IMR-90 (cell line): ENCODE data around the gene DGKD. TPM values are rescaled to one million over a fixed set of nuclear protein-coding genes. Genes with fewer than 3 reads are reported as not detected.

Experiments
- ATAC-seq: fragments of 200-7000 bp; cut with Tn5 transposase; 2 replicates; pipeline ENCODE4 v1.9.1; 2020; ENCODE audit warnings: low read depth, mild to moderate bottlenecking, moderate library complexity
- BruUV-seq: library from RNA; stranded (reverse); fragments of 400-500 nt; replicated peaks from 2 replicates; lab custom pipeline; 2021; lab: Mats Ljungman, UMichigan
- CTCF ChIA-PET: fragments of 300-600 bp; formaldehyde crosslinking; extraction: SDS; loops from one replicate; lab custom pipeline; 2021; ENCODE audit warnings: antibody characterized with exemption; lab: Yijun Ruan, JAX
- POLR2A ChIA-PET: fragments of 300-600 bp; sonication (Branson Sonifier 250); formaldehyde crosslinking; loops from one replicate; lab custom pipeline; 2022; ENCODE audit warnings: antibody characterized with exemption; ENCODE audit not compliant: unreplicated experiment; lab: Charles Lee
- DNase-seq: peaks from one replicate; pipeline ENCODE4 v3.0.0; 2013
- H2AFZ ChIP-seq: replicated peaks from 2 replicates; pipeline ENCODE3; 2013; ENCODE audit warnings: low read length, mild to moderate bottlenecking; ENCODE audit not compliant: poor library complexity
- H2AK5ac ChIP-seq: 2 replicates; pipeline ENCODE4 v1.6.1; 2013; ENCODE audit warnings: low read depth, low read length, inconsistent platforms
- H2AK9ac ChIP-seq: replicated peaks from 2 replicates; pipeline ENCODE3; 2013; ENCODE audit warnings: mild to moderate bottlenecking, low read depth, low read length, moderate library complexity; ENCODE audit not compliant: poor library complexity
- H2BK120ac ChIP-seq: 2 replicates; pipeline ENCODE4 v1.6.1; 2013; ENCODE audit warnings: low read depth, low read length, inconsistent platforms
- H2BK15ac ChIP-seq: 3 replicates; pipeline ENCODE4 v1.6.1; 2013; ENCODE audit warnings: low read depth, low read length, inconsistent platforms
- H2BK20ac ChIP-seq: 2 replicates; pipeline ENCODE4 v1.6.1; 2013; ENCODE audit warnings: low read depth, mild to moderate bottlenecking, inconsistent platforms, low read length, moderate library complexity
- H2BK5ac ChIP-seq: 2 replicates; pipeline ENCODE4 v1.6.1; 2013; ENCODE audit warnings: mild to moderate bottlenecking, low read depth, low read length, inconsistent platforms; ENCODE audit not compliant: poor library complexity, severe bottlenecking
- H3K14ac ChIP-seq: replicated peaks from 2 replicates; pipeline ENCODE4 v1.6.1; 2013; ENCODE audit warnings: low read depth, low read length, inconsistent platforms
- H3K18ac ChIP-seq: 2 replicates; pipeline ENCODE4 v1.6.1; 2013; ENCODE audit warnings: low read depth, low read length, control low read depth
- H3K23ac ChIP-seq: 2 replicates; pipeline ENCODE4 v1.6.1; 2013; ENCODE audit warnings: low read depth, low read length, inconsistent platforms
- H3K27ac ChIP-seq: 2 replicates; pipeline ENCODE4 v1.5.1; 2013; ENCODE audit warnings: mild to moderate bottlenecking, control low read depth, low read length; ENCODE audit not compliant: insufficient read depth
- H3K27me3 ChIP-seq: 2 replicates; pipeline ENCODE4 v1.6.1; 2013; ENCODE audit warnings: low read length; ENCODE audit not compliant: control insufficient read depth, insufficient read depth
- H3K36me3 ChIP-seq: 2 replicates; pipeline ENCODE4 v1.6.1; 2013; ENCODE audit warnings: low read length, mixed read lengths; ENCODE audit not compliant: control insufficient read depth, insufficient read depth
- H3K4ac ChIP-seq: 2 replicates; pipeline ENCODE4 v1.6.1; 2013; ENCODE audit warnings: low read depth, low read length, inconsistent platforms
- H3K4me1 ChIP-seq: 2 replicates; pipeline ENCODE4 v1.6.1; 2013; ENCODE audit warnings: low read length, mixed read lengths; ENCODE audit not compliant: control insufficient read depth, insufficient read depth
- H3K4me2 ChIP-seq: 2 replicates; pipeline ENCODE4 v1.6.1; 2013; ENCODE audit warnings: low read depth, mild to moderate bottlenecking, control low read depth, low read length, moderate library complexity
- H3K4me3 ChIP-seq: 2 replicates; pipeline ENCODE4 v1.5.1; 2013; ENCODE audit warnings: low read depth, mild to moderate bottlenecking, control low read depth, low read length, moderate library complexity; ENCODE audit not compliant: insufficient read depth
- H3K56ac ChIP-seq: 2 replicates; pipeline ENCODE4 v1.6.1; 2013; ENCODE audit warnings: low read length, inconsistent platforms; ENCODE audit not compliant: insufficient read depth; ENCODE audit errors: extremely low read depth
- H3K79me1 ChIP-seq, 2 experiments: 2 replicates each; pipeline ENCODE4 v1.6.1; 2013; ENCODE audit warnings: low read length in 2 of 2, inconsistent platforms in 1 of 2, low read depth in 1 of 2
- H3K9ac ChIP-seq: 2 replicates; pipeline ENCODE4 v1.6.1; 2013; ENCODE audit warnings: low read depth, low read length, control low read depth
- H3K9me1 ChIP-seq: 2 replicates; pipeline ENCODE4 v1.6.1; 2013; ENCODE audit warnings: low read length, inconsistent platforms; ENCODE audit not compliant: insufficient read depth
- H3K9me3 ChIP-seq: 2 replicates; pipeline ENCODE4 v1.6.1; 2013; ENCODE audit warnings: low read length; ENCODE audit not compliant: control insufficient read depth, insufficient read depth
- H4K20me1 ChIP-seq: 2 replicates; pipeline ENCODE4 v1.6.1; 2013; ENCODE audit warnings: low read length, inconsistent platforms; ENCODE audit not compliant: insufficient read depth
- H4K5ac ChIP-seq: 2 replicates; pipeline ENCODE4 v1.6.1; 2013; ENCODE audit warnings: mild to moderate bottlenecking, low read depth, low read length, control low read depth
- H4K8ac ChIP-seq, 2 experiments: 2 replicates each; pipeline ENCODE4 v1.6.1; 2013; ENCODE audit warnings: low read depth in 2 of 2, low read length in 2 of 2, control low read depth in 1 of 2, inconsistent platforms in 1 of 2
- H4K91ac ChIP-seq: 2 replicates; pipeline ENCODE4 v1.6.1; 2013; ENCODE audit warnings: low read depth, low read length, inconsistent platforms; ENCODE audit not compliant: insufficient read depth
- CEBPB ChIP-seq: IDR thresholded peaks from 2 replicates; pipeline ENCODE4 v1.6.1; 2012; ENCODE audit warnings: low read depth, low read length, improper control_type of control experiment
- CHD1 ChIP-seq: IDR thresholded peaks from 2 replicates; pipeline ENCODE4 v1.6.1; 2012; ENCODE audit warnings: low read depth, low read length, improper control_type of control experiment
- SMC3 ChIP-seq: fragments of 150-350 bp; IDR thresholded peaks from 2 replicates; pipeline ENCODE4 v1.6.1; 2016; ENCODE audit warnings: low read depth, mild to moderate bottlenecking, antibody characterized with exemption, low read length, moderate library complexity
- WGBS, 2 experiments: methylation state at CpG; one replicate each; pipeline versions ENCODE4 v1.1.5 to v1.1.7; 2013; ENCODE audit warnings: missing lambda C conversion rate in 2 of 2; ENCODE audit not compliant: insufficient read length in 1 of 2; ENCODE audit errors: extremely low coverage in 2 of 2; 5-methylcytosine and 5-hydroxymethylcytosine counted together
- dilution Hi-C: fragments of 300-500 bp; cut with HindIII; formaldehyde crosslinking; loops from one replicate; pipeline ENCODE4 v1.14.3; 2018; ENCODE audit warnings: low sequenced_read_pairs; ENCODE audit not compliant: unreplicated experiment
- in situ Hi-C: fragments of 300-500 bp; cut with MboI; formaldehyde crosslinking; loops from 3 replicates; pipeline ENCODE4 v1.14.3; 2019; ENCODE audit warnings: low sequenced_read_pairs, inconsistent platforms, mixed read lengths
- intact Hi-C: fragments of 100-400 bp; cut with micrococcal nuclease; formaldehyde crosslinking; loops from 2 replicates; pipeline ENCODE4 v1.10.0; 2022
- polyA plus RNA-seq, 3 experiments: library from polyadenylated mRNA; depleted of rRNA; stranded (reverse); fragments of >200 nt; gene quantifications; 2 replicates each; pipeline ENCODE4 v1.2.3, GENCODE V29; 2012; ENCODE audit warnings: low replicate concordance in 1 of 3
- total RNA-seq: library from RNA; depleted of rRNA; stranded (reverse); fragments of >200 nt; gene quantifications from 2 replicates; pipeline ENCODE4 v1.2.3, GENCODE V29; 2012

The DGKD gene
- total and polyA plus RNA-seq, 2 of the 4 experiments (the other 2 are of a cell fraction) = 6.5 to 10.1 TPM

DNA sequence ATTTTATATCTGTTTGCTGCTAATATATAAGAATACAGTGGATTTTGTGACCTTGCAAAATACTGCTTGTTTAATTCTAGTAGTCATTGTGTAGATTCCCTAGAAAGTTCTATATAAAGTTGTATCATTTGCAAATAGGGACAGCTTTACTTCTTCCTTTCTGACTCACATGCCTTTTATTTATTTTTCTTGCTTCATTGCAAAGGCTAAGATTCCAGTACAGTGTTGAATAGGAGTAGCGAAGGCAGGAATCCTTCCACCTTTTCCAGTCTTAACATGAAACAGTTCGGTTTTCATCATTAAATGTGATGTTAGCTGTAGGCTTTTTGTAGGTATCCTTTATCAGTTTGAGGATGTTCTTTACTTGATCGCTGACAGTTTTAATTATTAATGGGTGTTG, 58.1 kb downstream of the DGKD start:
- no peaks in the 10 kb centered on the region for H3K27me3 ChIP-seq
- no peak overlapping the region for H4K8ac ChIP-seq
- intact Hi-C loops (no loop called here), dilution Hi-C loops (no loop called here), in situ Hi-C loops (no loop called here)
- H2BK120ac ChIP-seq = no peak overlapping the region
- no CpG with 5 or more reads among the region's 3 CpGs for WGBS, 2 experiments
- no peak overlapping the region for H4K5ac ChIP-seq
- POLR2A ChIA-PET = no interaction called here
- H3K4me3 ChIP-seq = no peak overlapping the region
- H2BK15ac ChIP-seq = no peak overlapping the region
- ATAC-seq = no peak
- H3K14ac ChIP-seq = no peak overlapping the region
- H2AK9ac ChIP-seq = no peak overlapping the region
- no peak overlapping the region for H3K9ac ChIP-seq
- H3K18ac ChIP-seq = no peak overlapping the region
- H2AK5ac ChIP-seq = no peak overlapping the region
- no TSS peak for BruUV-seq
- H3K4ac ChIP-seq = no peak overlapping the region
- CTCF ChIA-PET = no interaction called here
- peaks cover 2% of the 10 kb centered on the region; the same call in 1 of the 2 replicates for H3K9me3 ChIP-seq
- no peak overlapping the region for H2BK5ac ChIP-seq
- H3K4me2 ChIP-seq = no peak overlapping the region
- H3K36me3 ChIP-seq = no peaks in the 10 kb centered on the region
- H2BK20ac ChIP-seq = no peak overlapping the region
- H3K79me1 ChIP-seq = peaks cover 0 to 42% of the 10 kb centered on the region in 2 experiments; a peak in 3 of 4 replicates
- H3K27ac ChIP-seq = no peak overlapping the region
- peaks cover 17% of the 10 kb centered on the region for H3K9me1 ChIP-seq
- H3K4me1 ChIP-seq = peaks cover 17% of the 10 kb centered on the region
- H4K20me1 ChIP-seq = no peaks in the 10 kb centered on the region
- no peak overlapping the region for H3K23ac ChIP-seq
- no peak overlapping the region for H3K56ac ChIP-seq
- TF ChIP-seq CEBPB (peak; percentile 37; the same call in 1 of the 2 replicates), SMC3 (no peak), CHD1 (no peak)
- no peak overlapping the region for H4K91ac ChIP-seq
- no peak overlapping the region for H2AFZ ChIP-seq
- DNase-seq = peak; percentile 53
